HL-60 (cell line): ENCODE results near the gene ISCU.

ENCODE experiments used
- CTCF ChIP-seq: IDR thresholded peaks from one replicate; pipeline ENCODE4 v1.5.1; 2011; ENCODE audit warnings: low read length, control low read depth, inconsistent platforms; ENCODE audit not compliant: insufficient read depth
- GABPA ChIP-seq: IDR thresholded peaks from 2 replicates; pipeline ENCODE4 v1.6.1; 2012; ENCODE audit warnings: low read depth
- POLR2AphosphoS5 ChIP-seq: IDR thresholded peaks from 2 replicates; pipeline ENCODE4 v1.6.1; 2012; ENCODE audit warnings: low read depth
- REST ChIP-seq: IDR thresholded peaks from 2 replicates; pipeline ENCODE4 v1.6.1; 2012; ENCODE audit warnings: low read depth; ENCODE audit not compliant: insufficient replicate concordance
- SPI1 ChIP-seq: IDR thresholded peaks from 2 replicates; pipeline ENCODE4 v1.6.1; 2012; ENCODE audit warnings: low read depth, mild to moderate bottlenecking, borderline replicate concordance

GRCh38 chr12:108565146-108565545 is 2.8 kb downstream of the ISCU start:
- TF ChIP-seq POLR2AphosphoS5 (no peak), CTCF (no peak), SPI1 (no peak), GABPA (no peak), REST (no peak)
